Skin epidermis (tissue), 12 donors: ENCODE results near the gene ACBD4.

Experiments
- H3K27ac ChIP-seq, 21 experiments: fragments of 200-600 bp; sonication (generic) in 11 of 21; one replicate each; pipeline ENCODE4 v1.5.0; 2020; ENCODE audit warnings: mild to moderate bottlenecking in 3 of 21, inconsistent platforms in 2 of 21, moderate library complexity in 2 of 21
- H3K4me3 ChIP-seq, 7 experiments: fragments of 200-600 bp; sonication (generic) in 2 of 7; one replicate each; pipeline ENCODE4 v1.5.0; 2020; ENCODE audit warnings: inconsistent platforms in 2 of 7, mild to moderate bottlenecking in 2 of 7, moderate library complexity in 1 of 7

ACBD4 gene

GRCh38 chr17:45102856-45103255 is 32.6 kb upstream of the ACBD4 start:
- H3K27ac ChIP-seq: peak overlapping the region in 8 of 21 experiments; percentile 4 to 65 (median 57)

GRCh38 chr17:45103269-45103795 is 32.2 kb upstream of the ACBD4 start:
- Histone ChIP-seq H3K4me3 (no peak overlapping the region), H3K27ac (peak overlapping the region in 4 of 21 experiments; percentile 4 to 65 (median 60))

More at GRCh38 chr17:45102856-45103255, 32.6 kb upstream of the ACBD4 start:
- no peak overlapping the region for H3K4me3 ChIP-seq

- H3K4me3 ChIP-seq: no peak overlapping the region
- peak overlapping the region in 2 of 21 experiments; percentile 3 to 26 for H3K27ac ChIP-seq
Observed at GRCh38 chr17:45104029-45104428, 31.5 kb upstream of the ACBD4 start.

- Histone ChIP-seq H3K27ac (peak overlapping the region in 2 of 21 experiments; percentile 3 to 26), H3K4me3 (no peak overlapping the region)
Observed at GRCh38 chr17:45104497-45104896, 31.0 kb upstream of the ACBD4 start.

- H3K27ac ChIP-seq: peak overlapping the region in 2 of 21 experiments; percentile 18 to 26
Observed at GRCh38 chr17:45104907-45105624, 30.4 kb upstream of the ACBD4 start.

GRCh38 chr17:45106096-45106495 is 29.4 kb upstream of the ACBD4 start:
- peak overlapping the region in 4 of 21 experiments; percentile 16 to 37 (median 26) for H3K27ac ChIP-seq
- H3K4me3 ChIP-seq: no peak overlapping the region

More at GRCh38 chr17:45104907-45105624, 30.4 kb upstream of the ACBD4 start:
- no peak overlapping the region for H3K4me3 ChIP-seq

- H3K27ac ChIP-seq: peak overlapping the region in 3 of 21 experiments; percentile 16 to 37 (median 33)
- no peak overlapping the region for H3K4me3 ChIP-seq
Observed at GRCh38 chr17:45106582-45106981, 28.9 kb upstream of the ACBD4 start.

- Histone ChIP-seq H3K4me3 (no peak overlapping the region), H3K27ac (peak overlapping the region in 1 of 21 experiments; percentile 26)
Observed at GRCh38 chr17:45107293-45108010, 28.0 kb upstream of the ACBD4 start.

GRCh38 chr17:45108051-45108450 is 27.4 kb upstream of the ACBD4 start:
- Histone ChIP-seq H3K27ac (peak overlapping the region in 1 of 21 experiments; percentile 26), H3K4me3 (no peak overlapping the region)

GRCh38 chr17:45108595-45109521 is 26.6 kb upstream of the ACBD4 start:
- H3K4me3 ChIP-seq: no peak overlapping the region
- H3K27ac ChIP-seq: peak overlapping the region in 5 of 21 experiments; percentile 2 to 33 (median 13)

- Histone ChIP-seq H3K27ac (peak overlapping the region in 13 of 21 experiments; percentile 18 to 70 (median 42)), H3K4me3 (no peak overlapping the region)
Observed at GRCh38 chr17:45110676-45111611, 24.5 kb upstream of the ACBD4 start.

GRCh38 chr17:45111850-45112249 is 23.6 kb upstream of the ACBD4 start:
- H3K27ac ChIP-seq: peak overlapping the region in 8 of 21 experiments; percentile 2 to 70 (median 43)
- H3K4me3 ChIP-seq: no peak overlapping the region

- Histone ChIP-seq H3K27ac (peak overlapping the region in 6 of 21 experiments; percentile 2 to 65 (median 42)), H3K4me3 (no peak overlapping the region)
Observed at GRCh38 chr17:45112559-45113423, 22.7 kb upstream of the ACBD4 start.

GRCh38 chr17:45113424-45113754 is 22.1 kb upstream of the ACBD4 start:
- H3K4me3 ChIP-seq: no peak overlapping the region
- no peak overlapping the region for H3K27ac ChIP-seq

- Histone ChIP-seq H3K4me3 (no peak overlapping the region), H3K27ac (no peak overlapping the region)
Observed at GRCh38 chr17:45114117-45114932, 21.2 kb upstream of the ACBD4 start.

- Histone ChIP-seq H3K27ac (no peak overlapping the region), H3K4me3 (no peak overlapping the region)
Observed at GRCh38 chr17:45115015-45115625, 20.4 kb upstream of the ACBD4 start.
